ENCODE results near the gene CCDC106.

CCDC106 gene

GRCh38 chr19:55613930-55614710 lies 33.9 kb upstream of the CCDC106 start:
- DNase-seq (ENCODE audit: low spot score), result no peak

- DNase-seq (ENCODE audit: low spot score), result no peak
Observed at GRCh38 chr19:55614711-55615542, 33.1 kb upstream of the CCDC106 start.

- DNase-seq (ENCODE audit: low spot score), result no peak
Observed at GRCh38 chr19:55615543-55616394, 32.2 kb upstream of the CCDC106 start.

GRCh38 chr19:55616395-55616875 lies 31.6 kb upstream of the CCDC106 start:
- DNase-seq (ENCODE audit: low spot score), result no peak

GRCh38 chr19:55617426-55617825 lies 30.6 kb upstream of the CCDC106 start:
- no peak for DNase-seq (ENCODE audit: low spot score)

GRCh38 chr19:55618426-55618825 lies 29.6 kb upstream of the CCDC106 start:
- DNase-seq (ENCODE audit: low spot score), result no peak

- DNase-seq (ENCODE audit: low spot score), result no peak
Observed at GRCh38 chr19:55619286-55619685, 28.7 kb upstream of the CCDC106 start.

- DNase-seq (ENCODE audit: low spot score), result no peak
Observed at GRCh38 chr19:55620410-55621204, 27.4 kb upstream of the CCDC106 start.

GRCh38 chr19:55621205-55621672 lies 26.8 kb upstream of the CCDC106 start:
- no peak for DNase-seq (ENCODE audit: low spot score)

GRCh38 chr19:55621673-55622231 lies 26.3 kb upstream of the CCDC106 start:
- no peak for DNase-seq (ENCODE audit: low spot score)

GRCh38 chr19:55622242-55622969 lies 25.6 kb upstream of the CCDC106 start:
- DNase-seq (ENCODE audit: low spot score), result no peak

GRCh38 chr19:55623130-55623529 lies 24.9 kb upstream of the CCDC106 start:
- no peak for DNase-seq (ENCODE audit: low spot score)

GRCh38 chr19:55623561-55623960 lies 24.5 kb upstream of the CCDC106 start:
- no peak for DNase-seq (ENCODE audit: low spot score)

- DNase-seq (ENCODE audit: low spot score), result peak; percentile 83
Observed at GRCh38 chr19:55624109-55625003, 23.7 kb upstream of the CCDC106 start, which contains the start of gene ZNF784. ZNF784 (minus strand) TSS chr19:55624566; CDS start chr19:55624561, 5 bp downstream.

GRCh38 chr19:55625004-55625326 lies 23.0 kb upstream of the CCDC106 start:
- DNase-seq (ENCODE audit: low spot score), result no peak

GRCh38 chr19:55626350-55626749 lies 21.7 kb upstream of the CCDC106 start:
- no peak for DNase-seq (ENCODE audit: low spot score)

- peak; percentile 83 for DNase-seq (ENCODE audit: low spot score)
Observed at GRCh38 chr19:55632463-55632834, 15.6 kb upstream of the CCDC106 start.

- no peak for DNase-seq (ENCODE audit: low spot score)
Observed at GRCh38 chr19:55633861-55634260, 14.2 kb upstream of the CCDC106 start.

GRCh38 chr19:55635334-55635717 lies 12.7 kb upstream of the CCDC106 start:
- DNase-seq (ENCODE audit: low spot score), result no peak

All from SK-N-DZ (cell line).